BLaER1 (cell line): ENCODE measurements around the gene SLC8A1.

Experiments used
- H3K27ac ChIP-seq: shearing (Covaris generic); formaldehyde crosslinking; 2 replicates; pipeline ENCODE4 v1.8.1; 2022
- H3K27me3 ChIP-seq: shearing (Covaris generic); formaldehyde crosslinking; 2 replicates; pipeline ENCODE4 v1.8.1; 2022
- H3K36me3 ChIP-seq: shearing (Covaris generic); formaldehyde crosslinking; 2 replicates; pipeline ENCODE4 v1.8.1; 2022
- H3K4me1 ChIP-seq: shearing (Covaris generic); formaldehyde crosslinking; 2 replicates; pipeline ENCODE4 v1.8.1; 2022
- H3K4me2 ChIP-seq: shearing (Covaris generic); formaldehyde crosslinking; 2 replicates; pipeline ENCODE4 v1.8.1; 2022
- H3K4me3 ChIP-seq: shearing (Covaris generic); formaldehyde crosslinking; 2 replicates; pipeline ENCODE4 v1.8.1; 2022
- H3K9ac ChIP-seq: shearing (Covaris generic); formaldehyde crosslinking; 2 replicates; pipeline ENCODE4 v1.8.1; 2022
- H3K9me3 ChIP-seq: shearing (Covaris generic); formaldehyde crosslinking; 2 replicates; pipeline ENCODE4 v1.8.1; 2022
- H4K20me1 ChIP-seq: shearing (Covaris generic); formaldehyde crosslinking; 2 replicates; pipeline ENCODE4 v1.8.1; 2022
- Cebpa-rat ChIP-seq: shearing (Covaris generic); IDR thresholded peaks from 2 replicates; pipeline ENCODE4 v1.8.1; 2022

SLC8A1 gene

GRCh38 chr2:40279482-40279881 is 172.4 kb downstream of the SLC8A1 start:
- no peak for TF ChIP-seq Cebpa-rat
- H3K36me3 ChIP-seq, result no peaks in the 10 kb centered on the region
- H3K9ac ChIP-seq, result peak overlapping the region; percentile 65
- H3K4me2 ChIP-seq, result peak overlapping the region; percentile 87
- peak overlapping the region; percentile 86 for H3K27ac ChIP-seq
- H3K27me3 ChIP-seq, result no peaks in the 10 kb centered on the region
- no peaks in the 10 kb centered on the region for H4K20me1 ChIP-seq
- peak overlapping the region; percentile 35; the same call in 1 of the 2 replicates for H3K4me3 ChIP-seq
- no peaks in the 10 kb centered on the region for H3K9me3 ChIP-seq
- peaks cover 84% of the 10 kb centered on the region for H3K4me1 ChIP-seq

DNA sequence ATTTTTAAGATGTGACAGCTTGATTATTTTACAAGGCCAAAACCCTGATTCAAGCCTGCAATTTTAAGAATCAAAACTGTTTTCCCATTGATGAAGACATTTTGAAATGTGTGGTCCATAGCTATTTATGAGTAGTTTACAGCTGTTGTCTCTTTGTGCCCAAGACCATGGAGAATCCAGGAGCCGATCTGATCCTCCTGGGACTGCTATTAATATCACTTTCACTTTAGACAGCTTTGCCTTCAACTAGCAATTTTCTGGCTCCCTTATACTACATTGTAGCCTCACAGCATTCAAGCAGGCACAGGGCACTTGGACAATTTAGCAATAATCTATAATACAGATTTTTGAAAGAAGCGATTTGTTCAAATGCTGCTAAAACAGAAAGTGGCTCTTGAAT is 172.9 kb downstream of the SLC8A1 start:
- H4K20me1 ChIP-seq, result no peaks in the 10 kb centered on the region
- peak overlapping the region; percentile 65 for H3K9ac ChIP-seq
- TF ChIP-seq Cebpa-rat, result no peak
- H3K4me2 ChIP-seq, result peak overlapping the region; percentile 87
- no peaks in the 10 kb centered on the region for H3K27me3 ChIP-seq
- no peaks in the 10 kb centered on the region for H3K36me3 ChIP-seq
- no peaks in the 10 kb centered on the region for H3K9me3 ChIP-seq
- H3K4me3 ChIP-seq, result peak overlapping the region; percentile 35
- peaks cover 89% of the 10 kb centered on the region for H3K4me1 ChIP-seq
- H3K27ac ChIP-seq, result peak overlapping the region; percentile 86

DNA sequence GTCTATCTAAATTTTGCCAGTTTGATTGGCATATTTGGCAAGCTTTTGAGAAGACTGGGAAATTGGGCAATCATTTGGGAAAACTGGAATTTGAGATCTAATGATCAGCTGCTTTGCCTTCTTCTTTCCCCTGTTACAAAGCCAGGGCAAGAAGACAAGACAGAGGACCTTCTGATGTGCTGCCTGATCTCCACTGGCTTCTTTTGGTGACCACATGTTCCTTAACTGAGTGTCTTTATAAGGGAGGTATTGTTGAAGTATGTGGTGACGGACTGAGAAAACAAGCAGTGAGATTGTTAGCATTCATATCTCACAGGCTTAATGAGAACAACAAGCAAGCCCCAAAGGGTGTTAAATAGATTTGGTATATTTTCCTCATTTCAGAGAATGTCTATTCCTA is 175.8 kb downstream of the SLC8A1 start:
- Histone ChIP-seq H3K27ac (peak overlapping the region; percentile 28; the same call in 1 of the 2 replicates), H3K4me2 (peak overlapping the region; percentile 38), H3K4me1 (peaks cover 91% of the 10 kb centered on the region), H4K20me1 (no peaks in the 10 kb centered on the region), H3K27me3 (no peaks in the 10 kb centered on the region), H3K9me3 (no peaks in the 10 kb centered on the region), H3K9ac (no peak overlapping the region), H3K4me3 (no peak overlapping the region), H3K36me3 (no peaks in the 10 kb centered on the region)
- no peak for TF ChIP-seq Cebpa-rat

GRCh38 chr2:40274270-40274669 is 177.6 kb downstream of the SLC8A1 start:
- 0 out of 2 replicates have a peak overlapping the region, but pooled peaks have one; percentile 2 for H3K27ac ChIP-seq
- no peaks in the 10 kb centered on the region for H4K20me1 ChIP-seq
- H3K27me3 ChIP-seq, result no peaks in the 10 kb centered on the region
- no peak overlapping the region for H3K9ac ChIP-seq
- peaks cover 85% of the 10 kb centered on the region for H3K4me1 ChIP-seq
- no peak overlapping the region for H3K4me3 ChIP-seq
- no peak for TF ChIP-seq Cebpa-rat
- H3K4me2 ChIP-seq, result peak overlapping the region; percentile 0; the same call in 1 of the 2 replicates
- H3K9me3 ChIP-seq, result no peaks in the 10 kb centered on the region
- H3K36me3 ChIP-seq, result no peaks in the 10 kb centered on the region

DNA sequence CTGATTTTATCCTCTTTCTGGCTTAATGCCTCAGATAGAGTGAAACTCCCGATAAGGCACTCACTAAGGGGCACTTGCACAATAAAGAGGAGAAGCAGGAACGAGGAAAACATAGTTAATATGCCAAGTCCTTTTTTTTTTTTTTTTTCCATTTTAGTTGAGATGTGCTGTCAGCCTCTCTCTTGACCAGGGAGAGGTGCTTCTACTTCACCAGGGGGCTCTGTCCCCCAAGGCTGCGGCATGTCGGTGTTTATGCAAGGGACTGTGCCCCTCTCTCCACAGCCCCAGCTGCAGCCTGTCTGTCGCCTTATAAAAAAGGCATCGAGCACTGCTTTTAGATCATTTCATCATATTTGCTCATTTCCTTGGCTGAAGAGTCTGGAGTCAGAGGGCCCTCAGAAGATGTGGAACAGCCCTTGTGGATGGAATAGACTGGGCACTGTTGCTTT is 178.1 kb downstream of the SLC8A1 start:
- TF ChIP-seq Cebpa-rat, result no peak
- Histone ChIP-seq H3K9ac (no peak overlapping the region), H3K27me3 (no peaks in the 10 kb centered on the region), H3K36me3 (no peaks in the 10 kb centered on the region), H3K4me2 (peak overlapping the region; percentile 0; the same call in 1 of the 2 replicates), H3K27ac (peak overlapping the region; percentile 2; the same call in 1 of the 2 replicates), H3K4me1 (peaks cover 80% of the 10 kb centered on the region), H3K9me3 (no peaks in the 10 kb centered on the region), H4K20me1 (no peaks in the 10 kb centered on the region), H3K4me3 (no peak overlapping the region)

- no peak for TF ChIP-seq Cebpa-rat
- Histone ChIP-seq H4K20me1 (no peaks in the 10 kb centered on the region), H3K4me1 (peaks cover 58% of the 10 kb centered on the region), H3K4me2 (peak overlapping the region; percentile 73), H3K27ac (peak overlapping the region; percentile 45; the same call in 1 of the 2 replicates), H3K36me3 (no peaks in the 10 kb centered on the region), H3K9ac (no peak overlapping the region; the same call in 1 of the 2 replicates), H3K27me3 (no peaks in the 10 kb centered on the region), H3K4me3 (no peak overlapping the region), H3K9me3 (no peaks in the 10 kb centered on the region)
These were observed 180.8 kb downstream of the SLC8A1 start for GRCh38 chr2:40271094-40271493.

GRCh38 chr2:40270372-40270771 is 181.5 kb downstream of the SLC8A1 start:
- no peaks in the 10 kb centered on the region for H4K20me1 ChIP-seq
- no peaks in the 10 kb centered on the region for H3K9me3 ChIP-seq
- no peak overlapping the region for H3K9ac ChIP-seq
- peaks cover 57% of the 10 kb centered on the region for H3K4me1 ChIP-seq
- H3K27ac ChIP-seq, result no peak overlapping the region
- no peak for TF ChIP-seq Cebpa-rat
- peak overlapping the region; percentile 73 for H3K4me2 ChIP-seq
- H3K27me3 ChIP-seq, result no peaks in the 10 kb centered on the region
- H3K4me3 ChIP-seq, result no peak overlapping the region
- H3K36me3 ChIP-seq, result no peaks in the 10 kb centered on the region

- H3K9ac ChIP-seq, result no peak overlapping the region
- H3K9me3 ChIP-seq, result 0 out of 2 replicates have a peak, but pooled peaks cover 4% of the 10 kb centered on the region
- H3K4me1 ChIP-seq, result peaks cover 44% of the 10 kb centered on the region
- H3K27ac ChIP-seq, result no peak overlapping the region
- H4K20me1 ChIP-seq, result no peaks in the 10 kb centered on the region
- H3K27me3 ChIP-seq, result no peaks in the 10 kb centered on the region
- peaks cover 4% of the 10 kb centered on the region; the same call in 1 of the 2 replicates for H3K36me3 ChIP-seq
- H3K4me2 ChIP-seq, result no peak overlapping the region
- no peak for TF ChIP-seq Cebpa-rat
- no peak overlapping the region for H3K4me3 ChIP-seq
These were observed 183.3 kb downstream of the SLC8A1 start for GRCh38 chr2:40268566-40268965.

DNA sequence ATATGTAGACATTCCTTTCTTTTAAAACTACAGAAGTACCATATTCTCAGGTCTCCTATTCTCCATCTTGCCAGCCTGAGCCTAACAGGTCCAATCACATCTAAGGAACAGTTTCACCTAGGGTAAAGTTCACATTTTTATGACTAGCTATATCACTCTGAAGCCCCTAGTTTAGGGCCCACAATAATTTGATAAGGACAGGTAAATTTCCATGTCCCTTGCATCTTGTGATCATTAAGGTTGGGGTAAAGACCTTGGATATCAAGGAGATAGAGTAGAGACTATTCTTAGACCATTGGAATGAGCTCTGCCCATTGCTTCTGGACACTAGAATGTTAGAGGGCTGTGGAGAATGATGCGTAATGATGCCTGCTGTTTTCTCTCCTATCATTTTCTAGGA is 185.7 kb downstream of the SLC8A1 start:
- Histone ChIP-seq H4K20me1 (no peaks in the 10 kb centered on the region), H3K9ac (no peak overlapping the region), H3K27ac (no peak overlapping the region), H3K36me3 (peaks cover 10% of the 10 kb centered on the region; the same call in 1 of the 2 replicates), H3K27me3 (no peaks in the 10 kb centered on the region), H3K4me3 (no peak overlapping the region), H3K9me3 (peaks cover 12% of the 10 kb centered on the region; the same call in 1 of the 2 replicates), H3K4me2 (no peak overlapping the region), H3K4me1 (peaks cover 25% of the 10 kb centered on the region)
- no peak for TF ChIP-seq Cebpa-rat

DNA sequence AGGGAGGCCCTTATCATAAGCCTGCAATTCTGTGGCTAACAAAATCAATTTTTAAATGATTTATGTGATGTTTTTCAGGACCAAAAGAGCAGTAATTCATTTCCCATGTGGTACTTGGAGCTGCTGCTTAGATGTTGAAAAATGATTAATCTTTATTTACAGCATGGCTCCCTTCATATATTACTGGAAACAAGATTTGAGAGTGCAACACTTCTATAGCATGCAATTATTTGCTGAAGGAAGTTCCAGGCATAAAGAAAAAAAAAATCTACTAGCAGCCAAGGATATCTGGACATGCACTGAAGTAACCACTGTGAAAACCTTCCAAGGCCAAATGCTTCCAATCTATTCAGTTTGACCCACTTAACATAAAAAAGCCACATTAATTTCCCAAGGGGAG is 186.3 kb downstream of the SLC8A1 start:
- no peak for TF ChIP-seq Cebpa-rat
- Histone ChIP-seq H3K4me1 (peaks cover 25% of the 10 kb centered on the region), H3K36me3 (peaks cover 10% of the 10 kb centered on the region; the same call in 1 of the 2 replicates)

More for the DNA sequence above, 186.3 kb downstream of the SLC8A1 start:
- no peak overlapping the region for H3K9ac ChIP-seq
- no peak overlapping the region for H3K4me3 ChIP-seq
- no peak overlapping the region; the same call in 1 of the 2 replicates for H3K4me2 ChIP-seq
- no peaks in the 10 kb centered on the region for H4K20me1 ChIP-seq
- no peak overlapping the region for H3K27ac ChIP-seq
- H3K27me3 ChIP-seq, result no peaks in the 10 kb centered on the region
- peaks cover 12% of the 10 kb centered on the region; the same call in 1 of the 2 replicates for H3K9me3 ChIP-seq
